HG02884 (cell line): ENCODE results near the gene KDM4E.
"Not testable (repeated sequence)": the region's sequence is repeated elsewhere in the genome, so short reads cannot be mapped to it uniquely, and the experiment has no call there.

Experiments
- ATAC-seq: cut with Tn5 transposase; IDR thresholded peaks from one replicate; pipeline ENCODE4 v1.9.1; 2021; ENCODE audit warnings: mild to moderate bottlenecking, moderate library complexity; ENCODE audit not compliant: unreplicated experiment

The KDM4E gene

DNA sequence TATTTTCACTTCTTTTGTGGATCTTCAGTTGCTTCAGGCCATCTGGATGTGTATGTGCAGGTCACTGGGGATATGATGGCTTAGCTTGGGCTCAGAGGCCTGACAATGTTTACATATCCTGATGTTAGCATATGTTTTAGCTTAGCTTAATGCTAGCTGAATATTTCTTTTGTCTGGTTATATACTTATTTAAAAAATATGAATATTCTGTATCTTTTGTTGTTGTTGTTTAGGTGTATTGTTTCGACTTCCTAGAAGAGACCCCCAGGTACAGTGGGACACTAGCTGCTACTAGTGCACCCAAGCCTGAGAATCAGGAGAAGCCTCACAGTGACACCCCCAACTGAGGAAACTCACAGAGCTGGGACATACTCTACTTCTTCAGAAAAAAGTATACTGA, at the start of gene KDM4E:
TSS of gene KDM4E (plus strand) at position 301 of the 400 bp plus-strand sequence. CDS start 300 bp downstream, outside the sequence.
- no peak for ATAC-seq

GRCh38 chr11:94975599-94975998, 49.5 kb upstream of the KDM4E start:
- no peak for ATAC-seq

DNA sequence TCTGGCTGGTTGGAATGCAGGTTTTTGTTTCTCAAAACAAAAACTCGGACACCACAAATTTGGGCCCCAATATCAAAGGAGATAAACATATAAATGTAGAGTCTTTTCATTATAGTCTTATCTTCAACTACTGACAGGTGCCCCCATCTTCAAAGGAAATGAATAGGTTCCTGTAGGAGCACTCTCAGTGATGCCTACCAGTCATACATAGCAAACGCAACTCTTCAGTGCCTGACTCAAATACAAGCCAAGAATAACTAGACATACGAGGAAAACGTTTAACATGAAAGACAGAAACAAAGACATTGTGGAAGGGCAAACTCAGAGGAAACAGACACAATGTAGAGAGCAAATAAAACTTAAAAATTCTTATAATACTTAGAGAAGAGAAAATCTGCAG, 37.7 kb upstream of the KDM4E start:
- no peak for ATAC-seq

GRCh38 chr11:94988748-94989147, 36.3 kb upstream of the KDM4E start:
- no peak for ATAC-seq

DNA sequence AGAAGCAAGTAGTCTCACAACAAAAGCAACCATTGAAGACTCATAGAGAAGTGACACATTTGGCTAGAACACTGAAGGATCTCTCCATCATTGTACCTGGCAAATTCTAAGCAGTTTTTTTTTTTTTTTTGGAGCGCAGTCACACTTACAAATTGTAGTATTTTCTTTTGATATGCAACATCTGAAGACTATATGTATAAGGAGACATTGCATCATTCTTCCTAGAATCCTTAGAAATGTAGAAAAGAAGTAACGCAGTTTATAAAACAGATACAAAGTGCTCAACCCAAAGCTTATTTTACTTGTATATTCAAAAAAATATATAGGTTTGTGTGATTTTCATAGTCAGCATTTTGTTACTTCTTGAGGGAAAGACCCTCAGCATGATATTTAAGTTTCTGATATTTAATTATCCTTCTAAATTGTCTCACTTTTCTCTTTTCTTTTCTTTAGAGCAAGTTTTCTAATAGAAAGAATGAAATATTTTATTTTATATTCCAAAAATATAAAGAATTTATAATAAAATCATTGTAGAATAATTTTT, 31.6 kb upstream of the KDM4E start:
- ATAC-seq, result no peak

- ATAC-seq, result no peak
These were observed 27.6 kb upstream of the KDM4E start for GRCh38 chr11:94997437-94997836.

- no peak for ATAC-seq
These were observed 26.8 kb upstream of the KDM4E start for GRCh38 chr11:94998285-94998684.

DNA sequence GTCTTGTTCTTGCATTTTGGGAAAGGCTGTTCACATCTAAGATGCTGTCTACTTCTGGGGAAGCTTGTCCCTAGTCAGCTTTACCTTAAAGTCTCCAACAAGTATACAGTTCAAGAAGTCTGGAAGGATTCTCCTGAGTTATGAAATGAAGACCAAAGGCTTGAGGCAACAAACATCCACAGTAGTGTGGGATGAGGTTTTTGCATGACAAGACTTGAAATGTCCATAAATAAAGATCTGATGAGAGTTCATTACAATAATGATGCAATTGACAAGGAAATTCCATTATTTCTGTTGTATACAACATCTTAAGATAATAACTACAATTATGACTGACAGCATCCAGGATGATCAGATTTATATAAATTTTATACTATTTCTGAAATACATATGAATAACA, 21.3 kb upstream of the KDM4E start:
- no peak for ATAC-seq

DNA sequence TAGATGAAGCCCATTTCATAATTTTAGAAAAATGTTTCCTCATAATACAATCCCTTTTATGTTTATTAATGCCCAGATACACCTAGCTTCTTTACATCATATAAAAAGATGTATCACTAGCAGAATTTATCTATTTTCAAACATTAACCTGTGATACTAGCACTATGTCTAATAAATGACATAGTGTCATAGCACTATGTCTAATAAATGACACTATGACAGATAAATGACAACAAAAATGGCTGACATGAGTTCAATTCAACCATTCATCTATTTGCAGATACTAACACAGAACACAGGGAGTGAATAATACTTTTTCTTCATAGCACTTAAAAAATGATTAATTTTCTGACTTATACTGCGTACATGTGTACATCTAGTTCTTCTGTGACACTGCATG, 19.4 kb upstream of the KDM4E start:
- no peak for ATAC-seq

DNA sequence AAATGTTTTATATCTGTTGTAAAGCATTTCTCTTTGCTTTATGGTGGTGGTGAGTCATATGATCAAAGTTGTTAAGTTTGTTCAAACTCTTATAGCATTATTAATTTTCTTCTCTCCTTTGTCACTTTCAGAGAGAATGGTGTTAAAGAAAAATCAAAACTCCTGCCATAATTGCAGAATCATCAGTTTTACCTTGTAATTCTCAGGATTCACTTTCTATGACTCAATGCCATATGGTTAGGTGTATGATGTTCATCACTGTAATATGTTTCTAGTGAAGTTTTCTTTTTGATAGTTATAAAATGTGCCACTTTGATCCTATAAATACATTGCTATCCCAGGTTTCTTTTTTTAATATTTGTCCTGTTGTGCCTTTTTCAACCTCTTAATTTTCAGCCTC, 13.7 kb upstream of the KDM4E start:
- no peak for ATAC-seq

GRCh38 chr11:95014184-95014821, 10.8 kb upstream of the KDM4E start:
- no peak for ATAC-seq

DNA sequence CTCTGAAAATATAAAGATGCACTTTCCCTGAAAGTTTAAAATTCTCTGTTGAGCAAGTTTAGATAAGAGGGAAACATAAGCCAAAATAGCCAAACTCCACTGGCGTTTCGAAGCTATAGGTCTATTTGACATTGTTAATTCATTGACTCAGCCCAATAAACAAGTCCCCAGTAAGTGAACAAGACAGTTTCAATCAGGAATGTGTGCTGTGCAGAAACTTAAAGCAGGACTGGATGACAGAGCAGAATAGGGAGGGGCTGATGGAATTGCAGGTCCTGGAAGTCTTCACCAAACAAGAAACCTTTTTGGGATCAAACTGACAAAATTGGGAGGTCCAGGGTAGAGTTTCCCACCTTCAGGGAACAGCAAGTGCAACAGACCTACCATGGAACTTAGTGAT, 8.9 kb upstream of the KDM4E start:
- no peak for ATAC-seq

DNA sequence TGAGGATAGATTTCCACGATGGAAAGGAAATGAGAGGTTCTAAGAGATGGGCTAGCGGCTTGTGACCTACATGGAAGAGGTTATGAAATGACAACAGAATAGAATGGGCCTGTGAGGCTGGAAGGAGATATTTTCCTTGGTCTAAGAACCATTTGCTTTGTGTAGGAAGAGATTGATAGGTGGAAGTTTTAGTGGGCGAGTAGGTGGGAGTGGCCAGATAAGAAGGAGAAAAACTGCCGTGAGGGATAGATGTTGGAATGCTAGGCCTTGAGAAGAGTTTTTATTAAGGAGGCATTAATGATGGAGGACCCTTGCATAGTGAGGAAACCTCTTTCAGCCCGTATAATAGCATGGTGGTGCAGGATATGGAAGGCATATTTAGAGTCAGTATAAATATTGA, 3.6 kb upstream of the KDM4E start:
- ATAC-seq, result not testable (repeated sequence)

GRCh38 chr11:95025594-95025993, 536 bp downstream of the KDM4E start:
- ATAC-seq, result not testable (repeated sequence)

GRCh38 chr11:95028357-95028756, 3.3 kb downstream of the KDM4E start:
- no peak for ATAC-seq

- no peak for ATAC-seq
These were observed 8.0 kb downstream of the KDM4E start for GRCh38 chr11:95033051-95033450.

GRCh38 chr11:95035316-95035715, 10.3 kb downstream of the KDM4E start:
- no peak for ATAC-seq

- ATAC-seq, result not testable (repeated sequence)
These were observed 12.4 kb downstream of the KDM4E start for GRCh38 chr11:95037356-95038035.

GRCh38 chr11:95042239-95042638, 17.2 kb downstream of the KDM4E start:
- ATAC-seq, result no peak

DNA sequence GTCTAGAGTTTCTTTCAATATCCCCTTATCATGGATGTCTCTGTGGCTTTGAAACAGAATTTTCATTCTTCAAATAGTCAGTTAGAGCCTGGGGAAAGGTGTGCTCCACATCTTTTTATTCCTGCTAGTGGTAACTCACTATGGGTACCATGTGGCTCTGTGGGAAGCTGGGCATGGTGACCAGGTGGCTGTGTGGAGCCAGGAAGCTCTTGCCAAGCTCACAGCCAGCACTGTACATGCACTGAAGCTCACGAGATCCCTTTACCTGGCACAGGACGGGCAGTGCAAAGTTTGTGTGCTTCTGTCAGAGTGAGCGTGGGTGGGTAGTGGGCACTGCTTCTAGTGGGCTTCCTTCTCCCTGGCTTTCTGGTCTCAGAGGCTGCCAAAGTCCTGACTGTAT, 17.8 kb downstream of the KDM4E start:
- no peak for ATAC-seq

- ATAC-seq, result no peak
These were observed 19.0 kb downstream of the KDM4E start for GRCh38 chr11:95044010-95044409.

GRCh38 chr11:95045812-95046211, 20.8 kb downstream of the KDM4E start:
- ATAC-seq, result no peak
